GM21360 (cell line): ENCODE data around the gene VOPP1.
A peak's percentile ranks its signal among the peaks of the same experiment; 100 is the strongest.
"Not testable (repeated sequence)": the region's sequence is repeated elsewhere in the genome, so short reads cannot be mapped to it uniquely, and the experiment has no call there.

Experiments used
- ATAC-seq: cut with Tn5 transposase; IDR thresholded peaks from one replicate; pipeline ENCODE4 v1.9.1; 2021; ENCODE audit warnings: mild to moderate bottlenecking, moderate library complexity; ENCODE audit not compliant: unreplicated experiment

The VOPP1 gene

GRCh38 chr7:55582656-55583055 lies 10.4 kb upstream of the VOPP1 start:
- not testable (repeated sequence) for ATAC-seq

GRCh38 chr7:55576753-55577152 lies 4.5 kb upstream of the VOPP1 start:
- no peak for ATAC-seq

DNA sequence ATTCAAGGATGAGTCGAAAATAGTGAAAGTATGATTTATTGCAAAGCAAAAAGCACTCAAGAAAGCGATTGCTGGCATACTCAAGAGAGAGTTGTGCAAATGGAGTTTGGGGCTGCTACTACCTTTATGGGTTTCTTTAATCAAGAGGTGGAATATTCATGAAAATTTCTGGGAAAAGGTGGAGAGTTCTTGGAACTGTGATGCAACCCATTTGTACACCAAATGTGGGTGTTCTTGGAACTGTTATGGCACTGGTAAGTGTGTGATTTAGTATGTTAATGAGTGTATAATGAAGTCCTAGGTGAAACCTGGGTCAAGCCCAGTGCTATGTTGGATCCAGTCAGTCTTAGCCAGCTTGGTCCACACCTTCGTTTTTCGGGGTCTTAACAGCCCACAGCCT lies 3.4 kb upstream of the VOPP1 start:
- no peak for ATAC-seq

GRCh38 chr7:55575098-55575497 lies 2.8 kb upstream of the VOPP1 start:
- no peak for ATAC-seq

- no peak for ATAC-seq
These were observed 1.9 kb upstream of the VOPP1 start for GRCh38 chr7:55574051-55574717.

DNA sequence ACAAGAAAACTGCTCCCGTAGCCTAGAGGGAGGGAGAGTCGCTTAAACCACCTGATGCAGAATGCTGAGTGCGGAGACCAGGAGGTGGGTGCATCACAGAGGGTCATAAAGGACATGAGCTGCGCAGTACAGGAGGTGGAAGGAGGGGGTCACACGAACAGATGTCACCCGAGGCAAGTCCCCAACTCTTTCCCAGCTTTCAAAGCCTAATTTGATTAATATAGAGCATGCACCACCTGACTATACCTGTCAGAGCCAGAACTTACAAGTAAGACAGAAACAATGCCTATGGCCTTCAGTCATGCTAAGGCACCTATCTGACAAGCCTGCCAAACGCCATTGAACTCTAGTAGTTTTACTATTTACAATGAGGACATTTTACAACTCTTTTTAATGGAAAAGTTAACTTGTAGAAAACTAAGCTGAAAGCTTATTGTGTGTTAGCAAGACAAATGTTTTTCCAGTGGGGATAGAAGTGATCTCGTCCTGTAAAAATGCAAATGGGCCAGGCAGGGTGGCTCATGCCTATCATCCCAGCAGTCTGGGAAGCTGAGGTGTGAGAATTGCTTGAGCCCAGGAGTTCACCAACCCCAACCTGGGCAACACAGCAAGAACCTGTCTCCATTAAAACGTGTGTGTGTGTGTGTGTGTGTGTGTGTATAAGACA lies 1.1 kb upstream of the VOPP1 start:
- ATAC-seq: no peak

- ATAC-seq: peak; percentile 18
These were observed 558 bp downstream of the VOPP1 start for GRCh38 chr7:55571511-55572377.

GRCh38 chr7:55570939-55571338 lies 1.4 kb downstream of the VOPP1 start:
- no peak for ATAC-seq

DNA sequence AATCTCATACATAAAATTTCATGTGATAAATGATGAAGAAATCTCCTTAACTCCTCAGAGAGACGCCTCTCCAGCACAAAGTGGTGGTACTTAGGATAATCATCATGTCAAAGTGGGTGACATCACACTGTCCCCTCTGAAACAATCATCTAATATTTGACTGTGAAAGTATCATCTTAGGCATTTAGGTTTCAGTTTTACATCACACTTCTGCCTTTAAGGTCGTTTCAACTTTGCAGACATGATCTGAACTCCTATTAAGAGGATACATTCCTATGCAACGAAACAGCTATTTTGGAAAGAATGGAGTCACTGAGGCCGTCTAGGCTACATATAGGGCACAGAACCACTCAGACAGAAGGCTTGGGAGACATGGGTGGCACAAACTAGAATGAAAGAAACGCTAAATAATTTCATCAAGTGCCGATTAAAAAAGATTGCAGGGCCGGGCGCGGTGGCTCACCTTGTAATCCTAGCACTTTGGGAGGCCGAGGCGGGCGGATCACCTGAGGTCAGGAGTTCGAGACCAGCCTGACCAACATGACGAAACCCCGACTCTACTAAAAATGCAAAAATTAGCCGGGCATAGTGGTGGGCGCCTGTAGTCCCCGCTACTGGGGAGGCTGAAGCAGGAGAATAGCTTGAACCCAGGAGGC lies 2.0 kb downstream of the VOPP1 start:
- ATAC-seq: peak; percentile 29

DNA sequence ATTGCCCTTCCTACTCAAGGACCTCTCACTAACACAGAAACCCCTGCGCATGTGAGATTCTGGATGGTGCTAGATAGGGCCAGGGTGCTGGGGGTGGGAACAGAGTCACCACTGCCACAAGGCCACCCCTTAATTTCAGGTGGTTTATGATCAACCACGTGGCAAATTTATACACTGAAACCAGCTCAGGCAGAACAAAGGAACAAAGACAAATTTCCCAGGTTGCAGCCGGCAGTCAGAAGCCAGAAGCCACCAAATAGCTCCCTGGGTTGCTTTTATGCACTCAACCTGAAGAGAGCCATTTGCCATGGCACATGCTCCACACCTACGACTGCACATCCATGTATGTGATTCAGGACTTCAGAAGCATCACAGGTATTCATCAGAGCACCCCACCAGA lies 2.5 kb downstream of the VOPP1 start:
- ATAC-seq: no peak

DNA sequence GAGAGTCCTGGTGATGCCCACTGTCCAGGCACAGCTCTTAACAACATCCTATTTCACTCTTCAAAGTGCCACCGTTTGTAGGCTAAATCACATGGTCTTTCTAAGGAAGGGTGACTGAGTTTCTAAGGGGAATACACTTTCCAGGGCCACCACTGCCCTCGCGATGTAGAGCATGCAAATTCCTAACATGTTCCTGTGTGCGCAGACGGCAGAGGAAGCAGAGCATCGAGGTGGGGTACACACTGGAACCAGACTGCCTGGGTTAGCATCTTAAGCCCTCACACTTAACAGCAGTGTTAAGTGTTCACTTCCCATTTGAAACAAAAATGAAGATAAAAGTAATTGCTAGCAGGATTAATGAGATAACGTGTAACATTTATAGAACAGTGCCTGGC lies 3.0 kb downstream of the VOPP1 start:
- no peak for ATAC-seq

DNA sequence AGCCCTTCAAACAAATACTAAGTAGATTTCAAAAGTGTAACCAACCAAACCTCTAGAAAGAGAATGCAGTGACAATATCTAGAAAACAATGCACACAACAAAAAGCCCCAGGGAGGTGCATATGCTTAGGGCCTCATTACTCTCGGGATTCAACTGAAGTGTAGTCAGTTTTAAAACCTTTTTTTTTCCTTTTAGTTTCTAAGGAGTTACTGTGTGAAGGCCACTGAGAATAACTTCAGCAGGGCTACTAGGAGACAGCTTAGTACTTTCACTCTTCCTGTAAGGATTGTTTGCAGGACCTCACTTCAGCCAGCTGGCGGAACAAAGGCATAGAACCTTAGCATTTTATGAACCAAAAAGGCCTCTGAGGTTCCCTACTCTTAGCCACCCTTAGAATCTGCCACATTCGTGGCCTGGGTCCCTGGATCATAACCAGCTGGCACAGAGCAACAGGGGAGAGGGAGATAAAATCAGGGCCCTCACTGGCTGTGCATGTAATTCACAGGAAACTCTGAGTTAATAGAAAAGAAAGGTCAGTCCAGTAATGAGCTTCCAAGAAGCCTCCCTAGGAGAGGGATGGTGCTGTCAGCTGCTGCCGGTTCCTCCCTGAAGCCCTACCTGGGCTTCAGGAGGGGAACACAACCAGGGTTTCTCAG lies 3.6 kb downstream of the VOPP1 start:
- no peak for ATAC-seq

- no peak for ATAC-seq
These were observed 4.7 kb downstream of the VOPP1 start for GRCh38 chr7:55567571-55567970.

GRCh38 chr7:55565681-55566080 lies 6.6 kb downstream of the VOPP1 start:
- no peak for ATAC-seq

DNA sequence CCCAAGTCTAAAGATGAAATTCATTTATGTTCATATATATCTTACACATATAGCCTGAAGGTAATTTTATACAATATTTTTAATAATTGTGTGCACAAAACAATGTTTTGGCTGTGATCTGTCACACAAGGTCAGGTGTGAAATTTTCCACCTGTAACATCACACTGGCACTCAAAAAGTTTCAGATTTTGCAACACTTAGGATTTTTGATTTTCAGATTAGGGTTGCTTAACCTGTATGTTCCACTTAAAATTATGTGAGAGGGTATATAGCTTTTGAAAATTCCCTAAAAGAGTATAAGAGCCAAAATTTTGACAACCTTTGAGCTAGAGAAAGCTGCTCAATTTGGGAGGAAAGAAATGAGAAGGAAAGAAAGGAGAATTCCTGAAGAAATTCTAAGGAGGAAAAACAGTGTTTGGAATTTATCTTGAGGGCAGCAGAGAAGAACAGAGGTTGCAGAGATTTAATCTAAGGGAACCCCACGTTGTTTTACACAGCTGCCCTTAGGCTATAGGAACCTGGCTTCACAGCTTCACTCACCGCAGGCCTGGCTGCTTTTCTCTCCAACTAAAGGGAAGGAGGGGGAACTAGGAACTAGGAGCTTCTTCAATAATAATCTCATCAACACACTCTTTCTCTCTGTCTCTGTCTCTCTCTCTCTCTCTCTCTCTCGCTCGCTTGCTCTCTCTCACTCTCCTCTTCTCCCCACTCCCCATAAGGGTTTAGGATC lies 8.5 kb downstream of the VOPP1 start:
- no peak for ATAC-seq

GRCh38 chr7:55561690-55562089 lies 10.6 kb downstream of the VOPP1 start:
- ATAC-seq: no peak

GRCh38 chr7:55558962-55559920 lies 13.1 kb downstream of the VOPP1 start:
- no peak for ATAC-seq

DNA sequence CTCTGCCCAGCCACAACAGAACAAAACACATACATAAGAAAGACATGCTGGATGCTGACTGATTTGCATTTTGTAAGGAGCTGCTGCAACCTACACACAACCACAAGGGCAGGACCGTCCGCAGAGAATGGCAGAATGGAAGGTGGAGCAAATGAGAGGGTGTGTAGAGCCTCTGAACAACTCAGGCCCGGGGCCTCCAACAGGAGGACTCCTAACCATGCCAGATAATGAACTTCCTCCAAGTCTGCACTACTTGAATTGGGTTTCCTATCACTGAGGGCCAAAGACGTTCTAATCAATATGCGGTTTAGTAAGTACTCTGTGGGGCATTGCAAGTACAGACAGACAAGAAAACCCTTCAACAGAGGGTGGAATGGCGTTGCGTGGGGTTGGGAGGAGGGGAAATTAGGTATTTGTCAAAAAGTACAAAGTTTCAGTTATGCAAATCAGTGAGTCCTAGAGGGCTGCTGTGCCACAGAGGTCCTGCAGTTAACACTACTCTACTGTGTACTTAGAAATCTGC lies 14.6 kb downstream of the VOPP1 start:
- peak; percentile 79 for ATAC-seq

DNA sequence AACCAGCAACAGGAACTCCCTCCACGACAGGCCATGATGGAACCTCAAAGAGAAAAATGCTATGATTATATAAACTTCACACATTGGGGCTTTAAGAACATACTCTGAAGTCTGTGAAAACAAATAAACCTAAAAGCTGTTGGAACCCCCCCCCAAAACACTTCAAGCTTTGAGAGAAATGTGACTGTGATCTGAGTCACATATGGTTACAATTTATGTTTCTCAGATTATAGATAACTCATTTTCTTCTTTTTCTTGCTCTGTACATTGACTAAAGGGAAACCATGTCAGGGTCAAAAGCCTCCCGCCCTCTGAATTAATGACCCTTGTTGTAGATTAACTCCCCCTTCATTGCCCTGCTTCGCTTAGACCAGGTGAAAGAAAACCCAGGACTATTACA lies 15.8 kb downstream of the VOPP1 start:
- ATAC-seq: no peak
